LHCN-M2 (cell line): ENCODE data around the gene RAD51B. TPM values are rescaled to one million over a fixed set of nuclear protein-coding genes. Genes with fewer than 3 reads are reported as not detected.
"Not testable (repeated sequence)": the region's sequence is repeated elsewhere in the genome, so short reads cannot be mapped to it uniquely, and the experiment has no call there.

Source experiments
- DNase-seq: peaks from one replicate; pipeline ENCODE4 v3.0.0-alpha.2; 2012; ENCODE audit warnings: low read depth
- total RNA-seq: library from RNA; depleted of rRNA; stranded (reverse); fragments of >200 nt; gene quantifications from 2 replicates; pipeline ENCODE4 v1.2.3, GENCODE V29; 2014

Gene RAD51B
- total RNA-seq, 1 experiment from 2014 or later, result 14.5 TPM

GRCh38 chr14:68295316-68295816 is 475.8 kb downstream of the RAD51B start:
- no peak for DNase-seq

GRCh38 chr14:68297039-68297438 is 477.5 kb downstream of the RAD51B start:
- DNase-seq, result no peak

GRCh38 chr14:68297876-68298468 is 478.4 kb downstream of the RAD51B start:
- DNase-seq, result peak; percentile 61

- DNase-seq, result no peak
Measured at GRCh38 chr14:68300608-68301007, 481.0 kb downstream of the RAD51B start.

- no peak for DNase-seq
Measured at GRCh38 chr14:68301219-68301618, 481.6 kb downstream of the RAD51B start.

GRCh38 chr14:68302938-68303337 is 483.4 kb downstream of the RAD51B start:
- not testable (repeated sequence) for DNase-seq

- DNase-seq, result no peak
Measured at GRCh38 chr14:68305738-68306137, 486.2 kb downstream of the RAD51B start.

GRCh38 chr14:68306265-68306933 is 486.8 kb downstream of the RAD51B start:
- no peak for DNase-seq

GRCh38 chr14:68306934-68307789 is 487.6 kb downstream of the RAD51B start:
- no peak for DNase-seq

GRCh38 chr14:68307790-68308168 is 488.2 kb downstream of the RAD51B start:
- no peak for DNase-seq

GRCh38 chr14:68308726-68309520 is 489.3 kb downstream of the RAD51B start:
- DNase-seq, result no peak

- DNase-seq, result peak; percentile 48
Measured at GRCh38 chr14:68309616-68310015, 490.0 kb downstream of the RAD51B start.

- DNase-seq, result no peak
Measured at GRCh38 chr14:68312300-68312699, 492.7 kb downstream of the RAD51B start.

- no peak for DNase-seq
Measured at GRCh38 chr14:68312884-68313610, 493.5 kb downstream of the RAD51B start.

GRCh38 chr14:68314642-68315041 is 495.1 kb downstream of the RAD51B start:
- DNase-seq, result no peak

GRCh38 chr14:68315081-68315480 is 495.5 kb downstream of the RAD51B start:
- no peak for DNase-seq

- DNase-seq, result no peak
Measured at GRCh38 chr14:68316078-68316868, 496.7 kb downstream of the RAD51B start.

- no peak for DNase-seq
Measured at GRCh38 chr14:68317239-68317638, 497.7 kb downstream of the RAD51B start.

GRCh38 chr14:68318828-68319227 is 499.2 kb downstream of the RAD51B start:
- no peak for DNase-seq

- no peak for DNase-seq
Measured at GRCh38 chr14:68320495-68320894, 500.9 kb downstream of the RAD51B start.
